DMS53 treated with DMSO at 0.1 percent for 48 hours (cell line): ENCODE results near the gene ZNF574.
"Not testable (repeated sequence)": the region's sequence is repeated elsewhere in the genome, so short reads cannot be mapped to it uniquely, and the experiment has no call there.

Experiments
- DNase-seq: peaks from one replicate; lab custom pipeline; 2025; ENCODE audit not compliant: unreplicated experiment; lab: John Stamatoyannopoulos, UW

Gene ZNF574, protein sequence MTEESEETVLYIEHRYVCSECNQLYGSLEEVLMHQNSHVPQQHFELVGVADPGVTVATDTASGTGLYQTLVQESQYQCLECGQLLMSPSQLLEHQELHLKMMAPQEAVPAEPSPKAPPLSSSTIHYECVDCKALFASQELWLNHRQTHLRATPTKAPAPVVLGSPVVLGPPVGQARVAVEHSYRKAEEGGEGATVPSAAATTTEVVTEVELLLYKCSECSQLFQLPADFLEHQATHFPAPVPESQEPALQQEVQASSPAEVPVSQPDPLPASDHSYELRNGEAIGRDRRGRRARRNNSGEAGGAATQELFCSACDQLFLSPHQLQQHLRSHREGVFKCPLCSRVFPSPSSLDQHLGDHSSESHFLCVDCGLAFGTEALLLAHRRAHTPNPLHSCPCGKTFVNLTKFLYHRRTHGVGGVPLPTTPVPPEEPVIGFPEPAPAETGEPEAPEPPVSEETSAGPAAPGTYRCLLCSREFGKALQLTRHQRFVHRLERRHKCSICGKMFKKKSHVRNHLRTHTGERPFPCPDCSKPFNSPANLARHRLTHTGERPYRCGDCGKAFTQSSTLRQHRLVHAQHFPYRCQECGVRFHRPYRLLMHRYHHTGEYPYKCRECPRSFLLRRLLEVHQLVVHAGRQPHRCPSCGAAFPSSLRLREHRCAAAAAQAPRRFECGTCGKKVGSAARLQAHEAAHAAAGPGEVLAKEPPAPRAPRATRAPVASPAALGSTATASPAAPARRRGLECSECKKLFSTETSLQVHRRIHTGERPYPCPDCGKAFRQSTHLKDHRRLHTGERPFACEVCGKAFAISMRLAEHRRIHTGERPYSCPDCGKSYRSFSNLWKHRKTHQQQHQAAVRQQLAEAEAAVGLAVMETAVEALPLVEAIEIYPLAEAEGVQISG

DNA sequence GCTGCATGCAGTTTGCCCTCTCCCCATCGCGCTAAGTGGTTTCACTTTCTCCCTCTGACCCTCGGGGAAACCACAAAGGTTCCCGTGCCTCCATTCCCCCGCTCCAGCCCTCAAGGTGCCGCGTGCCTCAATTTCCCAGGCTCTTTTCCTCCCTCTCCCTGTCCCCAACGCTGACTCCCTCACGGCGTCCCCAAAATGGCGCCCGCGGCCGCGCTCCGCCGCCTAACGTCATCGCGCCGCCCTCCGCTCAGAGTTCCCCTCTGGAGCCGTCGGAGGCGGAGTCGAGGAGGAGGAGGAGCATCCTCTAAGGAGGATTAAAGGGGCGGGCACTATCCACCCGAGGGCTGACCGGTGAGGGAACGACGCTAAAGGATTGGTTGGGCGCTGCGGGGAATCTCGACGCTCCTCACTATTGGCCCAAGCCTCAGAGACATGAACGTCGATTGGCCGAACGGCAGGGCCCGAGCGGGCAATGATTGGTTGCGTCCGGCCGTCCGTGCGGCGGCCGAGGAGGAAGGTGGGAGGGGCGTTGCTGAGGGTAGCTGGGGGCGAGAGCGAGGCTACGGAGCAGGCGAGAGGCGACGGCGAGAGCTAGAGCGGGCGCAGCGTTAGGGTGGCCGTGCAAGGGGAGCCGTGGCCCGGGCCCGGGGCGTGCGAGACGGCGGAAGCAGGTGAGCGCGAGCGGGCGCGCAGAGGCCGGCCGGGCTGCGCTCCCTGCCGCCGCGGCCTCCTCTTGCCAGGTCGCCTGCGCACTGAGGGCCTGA lies at the start of gene ZNF574:
TSS of gene ZNF574 (plus strand) at position 551 of the 764 bp plus-strand sequence. CDS start 2,441 bp downstream, outside the sequence.
- DNase-seq, result peak; percentile 98

DNA sequence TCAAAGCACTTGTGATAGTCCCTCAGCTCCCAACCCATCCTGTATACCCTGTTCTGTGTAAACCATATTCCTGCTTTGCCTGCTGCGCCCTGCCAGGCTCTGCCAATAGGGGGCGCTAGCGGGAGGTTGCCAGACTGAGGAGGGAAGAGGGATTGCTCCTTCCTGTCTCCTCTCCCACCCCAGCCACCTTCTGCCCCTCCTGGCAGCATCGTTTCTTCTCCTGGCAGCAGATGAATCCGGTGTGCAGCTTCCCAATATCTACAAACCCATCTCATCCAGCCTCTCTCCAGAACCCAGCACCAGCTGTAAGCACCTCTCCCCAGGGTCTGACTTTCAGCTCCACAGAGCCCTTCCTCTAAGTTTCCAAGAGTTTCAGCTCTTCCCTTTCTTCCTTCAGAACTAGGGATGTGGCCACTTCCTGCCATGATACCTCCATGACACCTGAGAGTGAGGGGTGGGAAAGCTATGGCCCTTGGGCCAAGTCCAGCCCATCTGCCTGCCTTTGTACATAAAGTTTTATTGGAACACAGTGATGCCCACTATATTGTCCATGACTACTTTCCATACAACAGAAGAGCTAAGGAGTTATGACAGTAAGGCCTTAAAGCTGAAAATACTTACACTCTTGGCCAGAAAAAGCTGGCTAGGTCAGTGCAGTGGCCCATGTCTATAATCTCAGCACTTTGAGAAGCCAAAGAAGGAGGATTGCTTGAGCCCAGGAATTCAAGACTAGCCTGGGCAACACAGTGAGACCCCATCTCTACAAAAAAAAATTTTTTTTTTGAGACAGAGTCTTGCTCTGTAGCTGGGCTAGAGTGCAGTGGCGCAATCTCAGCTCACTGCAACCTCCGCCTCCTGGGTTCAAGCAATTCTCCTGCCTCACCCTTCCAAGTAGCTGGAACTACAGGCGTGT lies 47.4 kb upstream of the ZNF574 start:
- DNase-seq, result no peak

DNA sequence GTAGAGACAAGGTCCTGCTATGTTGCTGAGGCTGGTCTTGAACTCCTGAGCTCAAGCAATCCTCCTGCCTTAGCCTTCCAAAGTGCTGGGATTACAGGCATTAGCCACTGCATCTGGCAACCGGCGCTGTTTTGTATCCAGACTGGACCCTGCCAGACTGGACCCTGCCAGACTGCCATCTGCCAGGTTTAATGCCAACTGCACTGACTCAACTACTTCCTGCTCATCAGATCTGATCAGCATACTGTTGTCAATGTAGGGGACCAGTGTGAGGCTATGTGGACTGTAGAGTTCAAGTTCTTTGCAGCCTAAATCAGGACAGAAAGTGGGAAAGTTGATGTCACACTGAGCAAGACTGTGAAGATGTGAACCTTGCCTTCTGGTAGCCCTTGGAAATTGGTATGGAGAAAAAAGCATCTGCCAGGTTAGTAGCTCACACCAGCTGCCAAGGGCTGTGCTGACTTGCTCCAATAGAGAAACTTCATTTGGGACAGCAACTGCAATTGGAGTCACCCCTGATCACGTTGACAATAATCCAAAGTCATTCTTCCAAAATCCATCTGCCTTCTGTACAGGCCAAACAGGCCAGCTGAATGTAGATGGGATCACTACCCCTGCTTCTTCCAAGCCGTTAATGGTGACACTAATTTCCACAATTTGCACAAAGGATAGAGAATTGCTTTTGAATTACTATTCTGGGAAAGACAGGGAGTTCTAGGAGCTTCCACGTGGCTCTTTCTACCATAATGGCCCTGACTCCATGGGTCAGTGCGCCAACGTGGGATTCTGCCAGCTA lies 45.1 kb upstream of the ZNF574 start:
- DNase-seq, result no peak

DNA sequence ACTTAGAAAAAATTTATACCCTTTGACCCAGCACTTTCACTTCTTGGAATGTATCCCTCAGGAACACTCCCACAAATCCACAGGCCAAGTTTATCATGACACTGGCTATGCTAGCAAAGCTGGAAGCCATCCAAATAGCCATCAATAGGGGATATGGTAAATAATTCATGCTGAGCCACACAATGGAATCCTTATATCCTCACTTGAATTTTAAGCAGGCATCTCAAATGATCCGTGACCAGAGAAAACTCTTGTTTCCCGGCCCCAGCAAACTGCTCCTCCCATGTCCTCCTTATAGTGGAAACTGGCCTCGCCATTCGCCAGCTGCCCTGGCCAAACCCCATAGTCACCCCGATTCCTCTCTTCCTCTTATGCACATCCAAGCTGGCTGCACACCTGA lies 43.5 kb upstream of the ZNF574 start:
- DNase-seq, result peak; percentile 89

DNA sequence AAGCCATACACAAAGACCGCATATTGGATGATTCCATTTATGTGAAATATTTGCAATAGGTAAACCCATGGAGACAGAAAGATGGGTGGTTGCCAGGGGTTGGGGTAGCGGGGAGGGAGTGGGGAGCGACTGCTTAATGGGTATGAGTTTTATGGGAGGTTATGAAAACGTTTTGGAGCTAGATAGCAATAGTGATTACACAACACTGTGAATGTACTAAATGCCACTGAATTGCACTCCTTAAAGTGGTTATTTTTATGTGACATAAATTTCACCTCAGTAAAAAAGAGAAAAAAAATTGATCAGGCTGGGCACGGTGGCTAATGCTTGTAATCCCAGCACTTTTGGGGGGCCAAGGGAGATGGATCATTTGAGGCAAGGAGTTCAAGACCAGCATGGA lies 42.6 kb upstream of the ZNF574 start:
- DNase-seq, result no peak

DNA sequence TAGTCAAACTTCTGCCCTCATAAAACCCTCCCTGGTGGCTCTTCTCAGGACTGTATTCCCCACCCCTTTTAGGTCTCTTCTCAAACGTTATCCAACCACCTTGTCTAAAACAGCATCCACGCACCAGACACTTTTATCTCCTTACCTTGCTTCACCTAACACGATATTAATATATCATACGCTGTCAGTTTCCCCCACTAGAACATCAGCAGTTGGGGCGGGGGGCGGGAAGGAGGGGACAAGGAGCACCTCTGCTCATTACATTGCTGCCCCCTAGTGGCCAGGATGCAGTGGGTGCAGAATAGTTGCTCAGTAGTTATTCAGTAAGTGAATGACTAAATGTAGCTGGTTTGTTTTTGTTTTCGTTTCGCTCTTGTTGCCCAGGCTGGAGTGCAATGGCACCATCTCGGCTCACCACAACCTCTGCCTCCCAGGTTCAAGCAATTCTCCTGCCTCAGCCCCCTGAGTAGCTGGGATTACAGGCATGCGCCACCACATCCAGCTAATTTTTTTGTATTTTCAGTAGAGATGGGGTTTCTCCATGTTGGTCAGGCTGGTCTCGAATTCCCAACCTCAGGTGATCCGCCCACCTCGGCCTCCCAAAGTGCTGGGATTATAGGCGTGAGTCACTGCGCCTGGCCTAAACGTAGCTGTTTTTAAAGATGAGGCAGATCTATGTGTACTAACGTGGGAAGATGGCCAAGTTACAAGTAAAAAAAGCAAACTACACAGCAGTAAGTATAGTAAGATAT lies 41.1 kb upstream of the ZNF574 start:
- DNase-seq, result peak; percentile 63

DNA sequence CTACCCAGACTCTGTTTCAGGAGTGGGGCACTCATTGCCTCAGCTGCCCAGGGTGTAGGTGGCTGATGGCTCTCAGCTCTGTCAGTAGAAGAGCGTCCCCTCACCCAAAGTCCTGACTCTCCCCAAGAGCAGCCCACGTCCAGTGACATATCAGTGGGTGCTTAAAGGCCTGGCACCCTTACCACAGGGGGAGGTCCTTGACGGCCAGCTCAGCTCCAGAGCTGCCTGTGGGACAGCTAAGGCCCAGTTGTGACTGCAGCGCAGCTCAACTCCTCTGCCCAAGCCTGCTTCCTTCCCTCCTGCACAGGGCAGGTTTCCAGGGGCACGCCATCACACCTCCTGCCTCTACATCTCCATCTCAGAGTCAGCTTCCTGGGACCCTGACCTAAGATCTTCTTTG lies 38.3 kb upstream of the ZNF574 start:
- no peak for DNase-seq

DNA sequence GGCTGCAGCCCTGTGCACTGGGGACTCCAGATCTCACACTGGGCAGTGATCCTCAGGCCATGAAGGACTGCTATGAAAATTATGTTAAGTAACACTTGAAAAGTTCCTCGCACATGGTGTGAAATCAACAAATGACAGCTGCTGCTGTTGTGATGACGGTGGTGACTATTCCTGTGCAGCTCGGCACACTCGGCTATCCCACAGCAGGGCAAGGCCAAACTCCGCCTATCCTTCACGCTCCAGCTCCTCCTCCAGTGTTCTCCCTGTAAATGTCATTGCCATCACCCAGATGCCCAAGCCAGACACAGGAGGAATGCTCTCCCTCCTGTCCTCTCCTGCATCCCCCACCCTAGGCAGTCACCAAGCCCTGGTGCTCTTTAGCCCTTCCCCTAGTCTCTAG lies 37.3 kb upstream of the ZNF574 start:
- peak; percentile 83 for DNase-seq

DNA sequence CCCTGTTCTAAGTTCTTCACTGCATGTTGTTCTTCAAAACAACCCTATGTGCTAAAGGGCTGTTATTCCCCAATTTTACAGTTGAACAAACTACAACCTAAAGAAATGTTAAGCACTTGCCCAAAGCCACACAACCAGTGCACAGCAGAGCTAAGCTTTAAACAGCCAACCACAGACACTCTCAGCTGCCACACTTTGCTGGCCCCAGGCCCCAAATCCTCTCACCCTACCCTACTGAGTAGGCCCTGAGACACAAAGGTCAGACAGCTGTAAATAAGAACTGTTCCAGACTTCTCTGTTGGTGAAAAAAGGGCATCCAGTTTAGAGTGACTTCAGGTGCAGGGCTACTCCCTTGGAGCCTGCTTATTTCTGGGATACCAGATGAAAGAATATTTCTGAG lies 35.9 kb upstream of the ZNF574 start:
- DNase-seq, result no peak

DNA sequence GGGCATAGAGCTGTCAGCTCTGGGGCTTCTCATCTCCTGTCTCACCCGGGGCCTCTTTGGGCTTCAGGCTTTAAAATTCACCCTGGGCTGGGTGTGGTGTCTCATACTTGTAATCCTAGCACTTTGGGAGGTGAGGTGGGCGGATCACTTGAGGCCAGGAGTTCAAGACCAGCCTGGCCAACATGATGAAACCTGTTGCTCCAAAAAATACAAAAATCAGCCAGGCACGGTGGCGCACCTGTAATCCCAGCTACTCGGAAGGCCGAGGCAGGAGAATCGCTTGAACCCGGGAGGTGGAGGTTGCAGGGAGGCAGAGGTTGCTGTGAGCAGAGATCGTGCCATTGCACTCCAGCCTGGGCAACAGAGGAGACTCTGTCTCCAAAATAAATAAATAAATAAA lies 35.5 kb upstream of the ZNF574 start:
- not testable (repeated sequence) for DNase-seq

DNA sequence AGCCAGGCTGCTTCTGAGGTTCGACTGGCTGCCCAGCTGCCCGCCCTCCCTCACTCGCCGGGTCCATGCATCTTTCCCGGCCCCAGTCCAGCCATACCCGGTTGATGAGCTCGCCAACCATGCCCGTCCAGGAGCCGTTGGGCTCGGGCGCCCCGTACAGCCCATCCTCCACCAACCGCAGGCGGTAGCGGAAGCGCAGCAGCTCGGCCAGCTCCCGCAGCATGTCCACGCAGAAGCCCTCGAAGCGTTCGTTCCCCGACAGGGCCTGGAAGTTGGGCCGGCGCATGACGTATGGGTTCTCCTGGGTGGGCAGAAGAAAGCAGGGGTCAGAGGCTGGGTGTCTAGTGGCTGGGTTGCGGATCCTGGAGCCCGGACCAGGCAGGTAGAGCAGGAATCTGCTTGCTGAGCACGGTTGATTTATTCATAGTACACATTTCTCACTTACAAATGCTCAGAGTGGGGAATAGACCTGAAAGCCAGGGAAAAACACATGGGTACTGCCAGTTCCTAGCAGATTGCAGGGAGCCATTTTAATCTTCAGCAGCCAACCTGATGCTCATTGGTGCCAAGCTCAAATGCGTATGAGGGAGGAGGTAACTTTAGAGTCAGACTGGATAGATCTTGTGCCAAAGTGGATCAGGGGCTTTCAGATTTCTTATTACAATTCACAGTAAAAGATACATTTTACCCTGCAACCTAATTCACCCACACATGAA lies 33.4 kb upstream of the ZNF574 start:
- no peak for DNase-seq

DNA sequence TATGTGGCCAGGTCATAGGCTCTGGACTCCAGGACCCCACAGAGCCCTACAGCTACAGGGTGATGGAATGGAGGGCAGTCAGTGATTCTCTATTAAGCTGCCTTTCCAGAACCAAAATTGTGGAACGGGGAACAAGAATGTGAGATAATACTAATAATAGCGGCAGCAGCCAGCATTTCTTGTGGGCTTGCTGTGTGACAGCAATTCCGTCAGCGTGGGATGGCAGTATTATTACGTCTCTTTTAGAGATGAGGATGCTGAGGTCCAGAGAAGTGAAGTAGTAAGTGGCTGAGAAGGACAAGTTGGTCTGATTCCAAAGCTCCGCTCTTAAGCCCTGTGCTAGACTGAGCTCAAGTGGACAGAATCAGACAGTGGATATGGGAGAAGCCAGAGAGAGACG lies 30.4 kb upstream of the ZNF574 start:
- no peak for DNase-seq

DNA sequence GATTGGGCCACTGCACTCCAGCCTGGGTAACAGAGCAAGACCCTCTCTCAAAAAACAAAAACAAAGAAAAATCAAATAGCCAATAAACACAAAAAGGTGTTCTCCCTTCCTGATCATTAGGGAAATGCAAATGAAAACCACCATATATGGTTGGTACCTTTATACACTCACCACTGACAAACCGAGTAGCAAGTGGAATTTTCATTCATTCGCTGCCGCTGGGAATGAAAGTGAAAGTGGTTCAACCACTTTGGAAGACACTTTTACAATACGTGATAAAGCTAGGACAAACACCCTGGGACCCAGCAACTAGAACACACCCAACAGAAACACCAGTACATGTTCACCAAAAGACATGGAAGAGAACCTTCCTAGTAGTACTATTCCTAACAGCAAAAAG lies 27.0 kb upstream of the ZNF574 start:
- peak; percentile 54 for DNase-seq

DNA sequence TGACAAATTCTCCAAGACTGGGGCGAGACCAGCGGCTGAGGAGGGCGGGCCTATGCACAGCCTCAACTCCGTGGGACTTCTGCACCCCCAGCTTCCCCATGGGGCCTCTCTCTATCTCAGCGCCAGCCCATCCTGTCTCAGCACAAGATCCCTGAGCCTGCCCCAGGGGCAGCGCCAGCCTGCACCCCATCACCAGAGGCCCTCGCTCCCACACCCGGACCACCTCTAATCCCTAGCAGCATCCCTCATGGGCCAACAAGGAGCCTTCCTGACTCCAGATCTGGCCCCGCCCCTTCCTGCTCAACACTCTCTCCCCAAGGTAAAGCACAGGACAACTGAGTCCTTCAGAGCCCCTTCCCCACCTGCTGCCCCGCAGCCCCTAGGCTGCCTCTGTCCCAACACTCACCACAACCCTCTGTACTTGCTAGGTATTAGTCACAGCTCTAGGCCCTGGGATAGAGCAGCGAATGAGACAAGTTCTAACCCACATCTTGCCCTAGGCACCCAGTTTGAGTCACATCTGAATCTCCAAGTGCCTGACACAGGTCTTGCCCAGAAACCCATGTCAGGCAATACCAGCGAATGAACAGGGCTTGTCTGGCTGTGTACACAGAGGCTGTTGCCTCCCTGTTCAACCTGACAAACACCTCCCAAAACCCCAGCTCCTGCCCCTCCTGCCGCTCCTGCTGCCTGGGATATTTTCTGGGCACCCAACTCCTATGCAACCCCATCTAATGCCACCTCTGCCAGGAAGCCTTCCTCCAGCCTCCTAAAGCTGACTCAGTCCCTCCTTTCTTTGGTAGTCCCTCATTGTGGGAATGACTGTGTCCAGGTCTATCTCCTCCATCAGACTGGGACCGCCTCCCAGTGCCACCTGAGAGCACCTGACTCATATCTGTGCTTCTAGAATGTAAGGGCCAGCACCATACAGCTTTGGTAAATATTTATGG lies 24.5 kb upstream of the ZNF574 start:
- DNase-seq, result peak; percentile 91

DNA sequence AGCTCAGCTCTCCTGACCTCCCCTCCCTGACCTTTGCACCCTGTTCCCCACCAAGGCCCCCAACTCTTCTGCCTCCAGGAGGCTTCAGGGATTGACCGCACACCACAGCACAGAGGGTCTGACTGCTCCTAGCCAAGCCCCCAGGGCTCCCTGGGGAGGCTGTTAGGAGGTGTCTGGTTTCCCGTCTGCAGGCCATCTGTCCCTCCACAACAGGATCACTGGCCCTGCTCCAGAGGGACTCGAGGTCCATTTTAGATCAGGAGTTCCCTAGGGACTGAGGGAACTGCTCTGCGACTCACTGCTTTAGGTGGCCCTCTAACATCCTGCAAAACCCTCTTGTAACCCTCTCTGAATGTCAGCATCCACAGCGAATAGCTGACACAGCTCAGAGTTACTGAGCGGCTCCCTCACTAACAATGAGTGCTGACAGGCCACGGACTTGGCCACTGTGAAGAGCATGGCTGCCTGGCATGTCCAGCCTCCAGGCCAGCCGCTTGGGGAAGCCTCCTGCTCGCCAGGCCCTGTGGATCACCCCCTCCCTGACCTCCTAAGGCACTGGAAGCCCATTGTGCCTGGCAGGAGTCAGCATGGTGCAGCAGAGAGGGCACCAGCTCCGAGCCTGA lies 23.6 kb upstream of the ZNF574 start:
- no peak for DNase-seq
